Islet precursor cell (in vitro differentiated cells): ENCODE results near the gene JAZF1.

Source experiments
- DNase-seq: peaks from one replicate; pipeline ENCODE4 v3.0.0-alpha.2; 2018

JAZF1 gene

GRCh38 chr7:27955596-27955995 is 225.0 kb downstream of the JAZF1 start:
- no peak for DNase-seq

GRCh38 chr7:27955011-27955410 is 225.6 kb downstream of the JAZF1 start:
- DNase-seq = no peak

- DNase-seq = no peak
Measured at GRCh38 chr7:27953777-27954176, 226.8 kb downstream of the JAZF1 start.

GRCh38 chr7:27953361-27953760 is 227.2 kb downstream of the JAZF1 start:
- no peak for DNase-seq

- no peak for DNase-seq
Measured at GRCh38 chr7:27952456-27953285, 227.9 kb downstream of the JAZF1 start.

GRCh38 chr7:27950123-27950522 is 230.5 kb downstream of the JAZF1 start:
- DNase-seq = no peak

GRCh38 chr7:27948861-27949260 is 231.7 kb downstream of the JAZF1 start:
- DNase-seq = no peak

GRCh38 chr7:27947586-27948278 is 232.9 kb downstream of the JAZF1 start:
- DNase-seq = no peak

- no peak for DNase-seq
Measured at GRCh38 chr7:27946351-27946750, 234.2 kb downstream of the JAZF1 start.

GRCh38 chr7:27945058-27945795 is 235.4 kb downstream of the JAZF1 start:
- DNase-seq = no peak

- DNase-seq = no peak
Measured at GRCh38 chr7:27944643-27945042, 236.0 kb downstream of the JAZF1 start.

- no peak for DNase-seq
Measured at GRCh38 chr7:27943241-27943640, 237.4 kb downstream of the JAZF1 start.

GRCh38 chr7:27942711-27943110 is 237.9 kb downstream of the JAZF1 start:
- no peak for DNase-seq

GRCh38 chr7:27941522-27941921 is 239.1 kb downstream of the JAZF1 start:
- DNase-seq = no peak

GRCh38 chr7:27940341-27940740 is 240.3 kb downstream of the JAZF1 start:
- DNase-seq = no peak

GRCh38 chr7:27939893-27940292 is 240.7 kb downstream of the JAZF1 start:
- no peak for DNase-seq

- no peak for DNase-seq
Measured at GRCh38 chr7:27936768-27937102, 243.9 kb downstream of the JAZF1 start.

GRCh38 chr7:27936047-27936767 is 244.4 kb downstream of the JAZF1 start:
- DNase-seq = no peak

- DNase-seq = no peak
Measured at GRCh38 chr7:27933671-27934565, 246.7 kb downstream of the JAZF1 start.

- no peak for DNase-seq
Measured at GRCh38 chr7:27930910-27931476, 249.6 kb downstream of the JAZF1 start.

GRCh38 chr7:27929127-27929526 is 251.5 kb downstream of the JAZF1 start:
- DNase-seq = no peak

GRCh38 chr7:27928001-27928400 is 252.6 kb downstream of the JAZF1 start:
- no peak for DNase-seq
